ENCODE data around the gene NEUROD2. TPM values are rescaled to one million over a fixed set of nuclear protein-coding genes. Genes with fewer than 3 reads are reported as not detected.

The NEUROD2 gene
- total RNA-seq, 2 donors from 2014 or later = not detected

DNA sequence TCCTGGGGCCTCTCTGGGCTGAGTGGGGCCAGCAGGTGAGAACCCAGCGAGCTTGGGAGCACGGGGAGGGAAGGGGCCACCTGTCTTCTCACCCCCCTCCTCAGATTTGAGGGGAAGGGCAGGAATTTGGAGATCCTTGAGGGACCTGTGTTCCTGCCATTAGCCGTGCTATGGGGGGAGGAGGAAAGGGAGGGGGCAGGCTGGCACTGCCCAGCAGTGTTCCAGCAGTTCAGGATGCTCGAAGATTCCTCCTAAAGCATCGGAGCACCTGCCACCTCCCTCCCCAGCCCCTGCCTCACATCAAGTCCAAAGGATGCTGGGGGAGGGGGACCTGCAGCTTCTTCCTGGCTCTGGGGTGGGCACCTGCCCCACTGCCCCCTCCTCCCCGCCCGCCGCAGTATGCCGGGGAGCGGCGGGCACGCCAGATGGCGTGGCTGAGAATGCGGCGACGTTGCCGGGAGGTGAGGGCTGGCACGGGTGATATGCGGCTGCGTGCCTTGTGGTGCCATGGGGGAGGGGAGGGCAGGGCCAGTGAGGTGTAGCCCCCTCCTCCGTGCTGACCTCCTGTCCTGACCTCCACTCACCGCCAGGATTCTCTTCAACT is 4.7 kb upstream of the NEUROD2 start:
- no peak overlapping the region for H3K27ac ChIP-seq
- TF ChIP-seq POLR2A (IDR thresholded peaks at IDR 0.05) = no peak
- TF ChIP-seq, protein P1, sequence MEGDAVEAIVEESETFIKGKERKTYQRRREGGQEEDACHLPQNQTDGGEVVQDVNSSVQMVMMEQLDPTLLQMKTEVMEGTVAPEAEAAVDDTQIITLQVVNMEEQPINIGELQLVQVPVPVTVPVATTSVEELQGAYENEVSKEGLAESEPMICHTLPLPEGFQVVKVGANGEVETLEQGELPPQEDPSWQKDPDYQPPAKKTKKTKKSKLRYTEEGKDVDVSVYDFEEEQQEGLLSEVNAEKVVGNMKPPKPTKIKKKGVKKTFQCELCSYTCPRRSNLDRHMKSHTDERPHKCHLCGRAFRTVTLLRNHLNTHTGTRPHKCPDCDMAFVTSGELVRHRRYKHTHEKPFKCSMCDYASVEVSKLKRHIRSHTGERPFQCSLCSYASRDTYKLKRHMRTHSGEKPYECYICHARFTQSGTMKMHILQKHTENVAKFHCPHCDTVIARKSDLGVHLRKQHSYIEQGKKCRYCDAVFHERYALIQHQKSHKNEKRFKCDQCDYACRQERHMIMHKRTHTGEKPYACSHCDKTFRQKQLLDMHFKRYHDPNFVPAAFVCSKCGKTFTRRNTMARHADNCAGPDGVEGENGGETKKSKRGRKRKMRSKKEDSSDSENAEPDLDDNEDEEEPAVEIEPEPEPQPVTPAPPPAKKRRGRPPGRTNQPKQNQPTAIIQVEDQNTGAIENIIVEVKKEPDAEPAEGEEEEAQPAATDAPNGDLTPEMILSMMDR (IDR thresholded peaks at IDR 0.05) = no peak
- H3K9me3 ChIP-seq = no peaks in the 10 kb centered on the region
- intact Hi-C loops (cut with DNase I) = loop anchor here (5.0 kb wide), 1 partner anchor 145 kb away; no protein-coding TSS in a partner anchor
- peaks cover 0 to under 1% of the 10 kb centered on the region in 2 donors for H3K27me3 ChIP-seq
- H3K36me3 ChIP-seq (replicated peaks in 1 of 2; ENCODE audit: insufficient read depth in 1 of 2, low read depth in 2 of 2) = no peaks in the 10 kb centered on the region
- DNase-seq (no peak), ATAC-seq (no peak)
- no peak overlapping the region for H3K4me3 ChIP-seq
- WGBS, 2 donors = 20 to 69% methylated on average over 1 to 22 of the region's 22 CpGs
- peaks cover 5% of the 10 kb centered on the region for H3K4me1 ChIP-seq

DNA sequence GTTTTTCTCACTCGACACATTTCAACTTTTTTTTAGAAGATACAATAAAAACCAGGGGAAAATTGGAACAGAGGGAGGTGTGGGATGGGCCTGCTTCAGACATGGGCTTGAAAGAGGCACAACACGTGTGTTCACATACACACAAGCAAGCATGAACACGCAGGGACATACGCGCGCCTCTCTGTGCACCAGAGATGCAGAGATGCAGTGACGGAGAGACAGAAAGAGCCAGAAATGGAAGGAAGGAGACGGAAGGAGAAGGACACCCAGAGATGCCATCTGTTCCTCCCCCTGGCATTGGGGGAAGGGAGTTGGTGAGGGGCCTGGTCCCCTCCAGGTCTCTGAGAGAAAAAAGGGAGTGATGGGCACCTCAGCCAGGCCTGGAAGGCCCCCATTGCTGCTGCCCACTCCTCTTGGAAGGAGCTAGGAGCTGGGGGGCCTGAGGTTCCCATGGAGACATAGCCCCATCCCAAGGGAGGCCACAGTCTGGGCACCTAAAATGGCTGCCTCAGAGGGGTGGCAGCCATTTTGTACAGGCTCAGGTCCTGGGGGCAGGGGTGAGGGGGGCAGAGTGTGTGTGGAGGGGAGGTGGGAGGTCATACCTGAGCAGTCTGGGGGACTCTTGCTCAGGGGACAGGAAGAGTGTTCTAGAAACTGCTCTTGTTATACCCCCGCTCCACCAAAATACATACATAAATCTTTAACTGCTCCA is 3.8 kb upstream of the NEUROD2 start:
- intact Hi-C loops (cut with DNase I) = loop anchor here (5.0 kb wide), 1 partner anchor 146 kb away; no protein-coding TSS in a partner anchor
- Histone ChIP-seq H3K27me3 (peaks cover 0 to 9% of the 10 kb centered on the region in 2 donors), H3K4me1 (peaks cover 9% of the 10 kb centered on the region), H3K36me3 (replicated peaks in 1 of 2; ENCODE audit: insufficient read depth in 1 of 2, low read depth in 2 of 2) (no peaks in the 10 kb centered on the region), H3K9me3 (no peaks in the 10 kb centered on the region), H3K27ac (no peak overlapping the region), H3K4me3 (no peak overlapping the region)
- 82 to 84% methylated on average over 9 of the region's 9 CpGs for WGBS, 2 donors
- no peak for TF ChIP-seq POLR2A (IDR thresholded peaks at IDR 0.05)
- TF ChIP-seq, protein P1 (IDR thresholded peaks at IDR 0.05) = no peak
- no peak for DNase-seq
- ATAC-seq = no peak

DNA sequence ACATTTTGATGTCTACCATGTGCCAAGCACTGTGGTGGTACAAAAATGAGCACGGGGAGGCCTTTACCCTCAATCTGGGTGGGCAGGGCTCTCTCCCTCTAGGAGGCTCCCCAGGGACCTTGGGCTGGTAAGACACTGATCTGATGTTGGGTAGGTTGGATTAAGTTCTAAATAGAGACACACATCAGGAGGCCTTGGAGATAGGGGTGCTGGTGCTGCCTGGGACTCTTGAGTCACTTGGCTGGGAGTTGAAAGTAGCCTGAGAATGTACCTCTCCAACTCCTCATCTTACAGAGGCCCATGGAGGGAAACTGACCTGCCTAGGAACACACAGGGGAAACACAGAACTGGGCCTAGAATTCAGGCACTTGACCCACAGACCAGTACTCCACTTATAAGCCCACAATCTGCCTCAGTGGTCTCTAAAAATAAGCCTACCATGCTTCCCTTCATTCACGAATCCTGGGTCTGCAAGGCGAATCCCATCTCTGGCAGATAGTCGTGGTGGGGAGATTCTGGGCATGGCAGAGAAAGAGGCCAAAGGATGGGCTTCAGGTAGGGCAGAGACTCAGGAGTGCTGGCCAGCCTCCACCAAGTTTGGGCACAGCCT is 1.8 kb upstream of the NEUROD2 start:
- Histone ChIP-seq H3K9me3 (no peaks in the 10 kb centered on the region), H3K27ac (no peak overlapping the region), H3K36me3 (replicated peaks in 1 of 2; ENCODE audit: insufficient read depth in 1 of 2, low read depth in 2 of 2) (no peaks in the 10 kb centered on the region), H3K27me3 (peaks cover 0 to 29% of the 10 kb centered on the region in 2 donors), H3K4me3 (no peak overlapping the region), H3K4me1 (peaks cover 28% of the 10 kb centered on the region)
- no peak for TF ChIP-seq POLR2A (IDR thresholded peaks at IDR 0.05)
- TF ChIP-seq, protein P1 (IDR thresholded peaks at IDR 0.05) = no peak
- intact Hi-C loops (cut with DNase I) = loop anchor here (5.0 kb wide), 1 partner anchor 148 kb away; no protein-coding TSS in a partner anchor
- no peak for ATAC-seq
- DNase-seq = no peak
- 74 to 90% methylated on average over 4 of the region's 4 CpGs for WGBS, 2 donors

DNA sequence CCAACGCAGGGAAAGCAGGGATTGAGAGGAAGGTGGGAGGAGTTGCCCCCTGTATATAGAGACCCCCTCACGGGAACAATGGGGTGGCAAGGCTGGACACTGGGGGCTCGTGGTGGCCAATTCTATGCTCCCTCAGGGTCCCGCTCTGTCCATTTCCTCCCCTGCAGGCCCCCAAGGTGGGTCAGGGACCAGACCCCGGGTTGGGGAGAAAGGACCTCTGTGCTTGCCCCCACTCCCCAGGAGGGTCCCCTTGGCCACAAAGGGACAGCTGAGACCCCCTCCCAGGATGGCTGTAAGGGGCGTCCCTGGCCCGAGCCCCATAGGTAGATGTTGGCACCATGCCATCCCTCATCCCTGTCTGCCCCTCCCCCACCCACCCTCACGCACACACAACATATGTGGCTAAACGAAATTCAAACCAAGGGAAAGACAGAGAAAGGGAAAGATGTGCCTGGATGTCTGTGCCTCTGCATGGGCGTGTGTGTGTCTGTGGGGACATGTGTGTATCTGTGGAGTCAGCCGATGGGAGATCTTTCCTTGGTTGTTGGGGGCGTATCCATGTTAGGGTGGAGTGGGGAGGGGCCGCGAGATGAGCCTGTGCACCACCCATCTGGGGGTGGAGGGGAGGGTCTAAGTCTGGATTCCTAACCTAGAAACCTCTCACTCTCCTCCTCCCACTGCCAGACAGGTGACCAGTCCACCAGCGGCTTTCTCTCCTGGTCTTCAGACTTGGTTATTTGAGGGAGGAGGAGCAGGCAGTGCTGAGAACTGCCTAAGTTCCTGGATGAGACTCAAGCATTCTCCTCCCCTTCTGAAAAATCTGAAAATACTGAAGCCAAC is 642 bp upstream of the NEUROD2 start:
- intact Hi-C loops (cut with DNase I) = no loop called here
- H3K4me3 ChIP-seq = no peak overlapping the region
- H3K27me3 ChIP-seq = peaks cover 0 to 40% of the 10 kb centered on the region in 2 donors
- no peaks in the 10 kb centered on the region for H3K9me3 ChIP-seq
- no peak for DNase-seq
- H3K4me1 ChIP-seq = peaks cover 28% of the 10 kb centered on the region
- no peaks in the 10 kb centered on the region for H3K36me3 ChIP-seq (replicated peaks in 1 of 2; ENCODE audit: insufficient read depth in 1 of 2, low read depth in 2 of 2)
- ATAC-seq = no peak
- no peak overlapping the region for H3K27ac ChIP-seq
- no peak for TF ChIP-seq POLR2A (IDR thresholded peaks at IDR 0.05)
- TF ChIP-seq, protein P1 (IDR thresholded peaks at IDR 0.05) = no peak
- 29 to 31% methylated on average over 12 to 15 of the region's 15 CpGs for WGBS, 2 donors

All from body of pancreas (tissue), 4 donors.